Stimulated activated CD4-positive, alpha-beta T cell treated with anti-CD3 and anti-CD28 coated beads, TNF-alpha, amount 100 ng/mL, for 24 hours (primary cell): Measurements from ENCODE around the gene CHCHD2.
"Not testable (repeated sequence)": the region's sequence is repeated elsewhere in the genome, so short reads cannot be mapped to it uniquely, and the experiment has no call there.

ENCODE experiments used
- DNase-seq, 3 experiments: peaks; one replicate each; pipeline ENCODE4 v3.0.0-alpha.2; 2020; ENCODE audit warnings: low read depth in 3 of 3

CHCHD2 gene, protein sequence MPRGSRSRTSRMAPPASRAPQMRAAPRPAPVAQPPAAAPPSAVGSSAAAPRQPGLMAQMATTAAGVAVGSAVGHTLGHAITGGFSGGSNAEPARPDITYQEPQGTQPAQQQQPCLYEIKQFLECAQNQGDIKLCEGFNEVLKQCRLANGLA

DNA sequence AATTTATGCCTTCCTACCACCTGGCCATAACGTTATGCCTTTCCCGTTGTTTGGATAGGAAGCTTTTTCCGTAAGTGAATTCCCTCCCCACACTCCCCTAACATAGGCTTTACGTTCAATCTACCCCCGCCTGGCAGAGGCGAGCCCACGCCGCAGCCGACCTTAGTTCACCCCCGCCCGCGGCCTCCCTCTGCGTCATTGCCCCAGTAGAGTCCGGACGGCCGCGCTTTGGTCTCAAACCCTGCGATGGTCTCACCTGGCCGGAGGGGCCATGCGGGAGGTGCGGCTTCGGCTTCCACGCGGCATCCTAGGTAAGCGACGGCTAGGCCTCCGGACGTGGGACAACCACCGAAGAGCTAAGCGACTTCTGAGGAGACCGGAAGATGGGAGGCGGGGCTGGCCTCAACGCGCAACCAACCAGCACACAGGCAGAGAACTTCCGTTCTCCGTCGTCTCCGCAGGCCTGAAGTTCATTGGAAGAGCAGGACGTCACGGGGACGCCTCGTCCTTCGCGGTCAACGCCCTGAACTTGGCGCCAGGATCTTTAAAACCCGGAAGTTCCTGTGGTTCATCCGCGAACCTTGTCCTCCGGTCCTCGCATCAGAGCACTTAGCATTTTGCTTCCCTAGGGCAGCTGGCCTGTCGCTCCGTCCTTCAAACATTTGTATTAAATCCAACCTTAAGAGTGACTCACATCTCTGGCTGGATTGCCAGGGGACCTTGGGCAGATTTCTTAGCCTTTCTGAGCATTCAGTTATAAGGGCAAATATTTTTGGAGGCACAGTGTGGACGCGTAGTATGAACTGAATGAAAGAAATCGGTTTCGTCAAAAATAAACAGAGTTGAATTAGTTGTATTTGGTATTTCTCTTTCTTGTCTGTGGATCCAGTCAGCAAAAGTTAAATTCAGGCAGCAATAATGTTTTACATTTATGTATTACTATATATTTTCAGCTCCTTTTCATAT lies at the start of gene CHCHD2:
TSS of gene CHCHD2 (minus strand) at position 369 of the 966 bp plus-strand sequence. CDS start at position 306, 63 bp downstream.
- peak; percentile 86 to 91 (median 88) for DNase-seq

- not testable (repeated sequence) for DNase-seq
These were observed 24.8 kb upstream of the CHCHD2 start for GRCh38 chr7:56131062-56131461.

DNA sequence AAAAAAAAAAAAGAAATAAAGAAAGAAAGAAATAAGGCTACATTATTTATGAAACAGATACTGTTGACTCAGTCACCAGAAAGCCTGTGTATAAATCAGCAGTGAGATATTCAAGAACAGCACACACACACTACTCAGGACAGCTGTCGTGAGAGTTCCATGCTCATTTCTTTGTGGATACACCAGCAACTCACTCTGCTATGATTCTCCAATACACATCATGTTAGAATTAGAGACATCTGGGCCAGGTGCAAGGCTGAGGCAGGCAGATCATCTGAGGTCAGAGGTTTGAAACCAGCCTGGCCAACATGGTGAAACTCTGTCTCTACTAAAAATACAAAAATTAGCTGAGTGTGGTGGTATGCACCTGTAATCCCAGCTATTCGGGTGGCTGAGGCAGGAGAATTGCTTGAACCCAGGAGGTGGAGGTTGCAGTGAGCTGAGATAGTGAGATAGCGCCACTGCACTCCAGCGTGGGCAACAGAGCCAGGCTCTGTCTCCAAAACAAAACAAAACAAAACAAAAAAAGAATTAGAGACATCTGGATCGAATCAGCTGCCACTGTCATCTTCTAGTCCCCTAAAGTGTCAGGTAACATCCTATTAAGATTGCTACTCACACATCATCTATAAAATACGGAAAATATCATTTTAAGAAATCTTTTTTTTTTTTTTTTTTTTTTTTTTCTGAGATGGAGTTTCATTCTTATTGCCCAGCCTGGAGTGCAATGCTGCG lies 21.1 kb upstream of the CHCHD2 start:
- no peak for DNase-seq

- no peak for DNase-seq
These were observed 19.6 kb upstream of the CHCHD2 start for GRCh38 chr7:56125831-56126230.

DNA sequence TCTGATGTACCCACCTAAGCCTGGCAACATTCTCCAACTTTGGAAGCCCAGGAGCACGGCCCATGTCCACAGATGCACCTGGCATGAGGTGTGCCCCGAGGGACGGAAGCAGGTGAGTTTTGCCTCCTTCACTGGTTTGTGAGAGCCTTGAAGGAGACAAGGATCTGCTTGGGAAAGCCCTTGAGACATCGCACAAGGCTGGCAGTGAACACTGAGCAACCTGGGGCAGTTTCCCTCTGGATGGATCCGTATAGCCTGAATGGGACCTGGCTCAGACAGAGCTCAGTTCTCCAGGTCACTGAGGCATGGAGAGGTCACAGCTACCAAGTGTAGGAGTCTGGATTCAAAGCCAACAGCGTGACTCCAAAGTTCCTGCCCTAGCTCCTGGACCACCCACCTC lies 18.7 kb upstream of the CHCHD2 start:
- DNase-seq = no peak

DNA sequence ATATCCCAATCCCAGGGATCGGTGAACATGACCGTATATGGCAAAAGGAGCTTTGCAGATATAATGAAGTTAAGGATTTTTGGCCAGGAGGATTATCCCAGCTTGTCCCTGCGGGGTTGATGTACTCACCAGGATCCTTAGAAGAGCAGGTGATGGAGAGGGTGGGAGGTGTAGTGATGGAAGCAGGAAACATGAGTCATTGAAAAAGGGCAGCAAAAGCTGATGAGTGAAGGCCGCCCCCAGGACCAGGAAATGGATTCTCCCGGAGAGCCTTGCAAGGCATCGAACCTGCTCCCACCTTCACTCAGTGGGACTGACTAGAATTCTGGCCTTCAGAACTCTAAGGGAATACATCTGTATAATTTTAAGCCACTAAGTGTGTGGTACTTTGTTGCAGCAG lies 15.2 kb upstream of the CHCHD2 start:
- no peak for DNase-seq

DNA sequence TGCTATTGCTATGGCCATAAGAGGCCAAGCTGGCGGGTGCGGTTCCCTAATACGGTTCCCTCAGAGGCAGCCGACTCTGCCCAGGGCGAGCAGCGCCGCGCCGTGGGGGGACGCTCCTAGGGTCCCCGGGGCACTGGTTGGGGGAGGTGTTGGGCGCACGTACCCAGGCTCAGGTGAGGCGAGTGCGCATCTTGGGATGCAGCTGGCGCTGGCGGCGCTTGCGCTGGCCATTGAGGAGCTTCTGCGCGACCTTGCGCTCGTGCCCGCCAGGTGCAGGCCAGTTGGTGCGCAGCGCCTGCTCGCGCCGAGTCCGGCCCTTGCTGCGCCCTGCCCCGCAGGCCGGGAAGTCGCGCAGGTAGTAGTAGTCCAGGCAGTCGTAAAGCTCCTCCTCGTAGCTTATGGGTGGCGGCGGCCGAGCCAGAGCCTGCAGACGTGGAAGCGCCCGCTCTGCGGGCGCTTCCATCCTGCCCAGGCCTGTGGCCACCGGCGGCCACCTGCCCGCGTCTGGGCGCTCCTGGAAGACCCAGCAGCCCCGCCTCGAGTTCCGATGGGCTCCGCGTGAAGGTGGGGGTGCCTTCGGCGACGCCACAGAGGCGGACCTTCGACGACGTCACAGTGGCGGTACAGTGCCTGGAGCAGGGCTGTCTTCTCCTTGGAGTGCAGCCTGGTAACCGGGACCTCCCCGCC lies 9.7 kb upstream of the CHCHD2 start, which contains the start of gene NUPR2:
TSS of gene NUPR2 (minus strand) at position 566 of the 687 bp plus-strand sequence. CDS start at position 463, 103 bp downstream.
- DNase-seq = no peak

DNA sequence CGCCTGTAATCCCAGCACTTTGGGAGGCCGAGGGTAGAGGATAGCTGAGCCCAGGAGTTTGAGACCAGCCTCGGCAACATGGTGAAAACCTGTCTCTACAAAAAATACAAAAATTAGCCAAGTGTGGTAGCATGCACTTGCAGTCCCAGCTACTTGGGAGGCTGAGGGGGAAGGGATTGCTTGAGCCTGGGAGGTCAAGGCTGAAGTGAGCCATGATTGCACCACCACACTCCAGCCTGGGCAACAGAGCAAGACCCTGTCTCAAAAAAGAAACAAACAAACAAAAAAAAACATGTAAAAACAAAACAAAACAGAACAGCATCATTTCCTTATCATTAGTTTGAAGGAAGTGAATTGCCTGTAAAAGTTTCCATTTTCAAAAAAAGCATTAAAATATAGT lies 6.0 kb upstream of the CHCHD2 start:
- not testable (repeated sequence) for DNase-seq

GRCh38 chr7:56110611-56111010 lies 4.3 kb upstream of the CHCHD2 start:
- no peak for DNase-seq

DNA sequence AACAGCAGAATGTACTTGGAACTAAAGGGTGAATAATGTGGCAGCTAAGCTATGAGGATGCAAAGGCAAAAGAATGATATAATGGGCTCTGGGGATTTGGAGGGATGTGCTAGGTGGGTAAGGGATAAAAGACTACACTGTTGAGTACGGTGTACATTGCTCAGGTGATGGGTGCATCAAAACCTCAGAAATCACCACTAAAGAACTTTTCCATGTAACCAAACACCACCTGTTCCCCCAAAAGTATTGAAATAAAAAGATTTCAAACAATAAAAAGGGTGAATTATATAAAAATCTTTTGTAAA lies 1.6 kb upstream of the CHCHD2 start:
- DNase-seq = no peak

- no peak for DNase-seq
These were observed 768 bp downstream of the CHCHD2 start for GRCh38 chr7:56105508-56105907.

GRCh38 chr7:56104138-56104537 lies 2.1 kb downstream of the CHCHD2 start:
- DNase-seq = not testable (repeated sequence)

- no peak for DNase-seq
These were observed 6.6 kb downstream of the CHCHD2 start for GRCh38 chr7:56099653-56100052.

DNA sequence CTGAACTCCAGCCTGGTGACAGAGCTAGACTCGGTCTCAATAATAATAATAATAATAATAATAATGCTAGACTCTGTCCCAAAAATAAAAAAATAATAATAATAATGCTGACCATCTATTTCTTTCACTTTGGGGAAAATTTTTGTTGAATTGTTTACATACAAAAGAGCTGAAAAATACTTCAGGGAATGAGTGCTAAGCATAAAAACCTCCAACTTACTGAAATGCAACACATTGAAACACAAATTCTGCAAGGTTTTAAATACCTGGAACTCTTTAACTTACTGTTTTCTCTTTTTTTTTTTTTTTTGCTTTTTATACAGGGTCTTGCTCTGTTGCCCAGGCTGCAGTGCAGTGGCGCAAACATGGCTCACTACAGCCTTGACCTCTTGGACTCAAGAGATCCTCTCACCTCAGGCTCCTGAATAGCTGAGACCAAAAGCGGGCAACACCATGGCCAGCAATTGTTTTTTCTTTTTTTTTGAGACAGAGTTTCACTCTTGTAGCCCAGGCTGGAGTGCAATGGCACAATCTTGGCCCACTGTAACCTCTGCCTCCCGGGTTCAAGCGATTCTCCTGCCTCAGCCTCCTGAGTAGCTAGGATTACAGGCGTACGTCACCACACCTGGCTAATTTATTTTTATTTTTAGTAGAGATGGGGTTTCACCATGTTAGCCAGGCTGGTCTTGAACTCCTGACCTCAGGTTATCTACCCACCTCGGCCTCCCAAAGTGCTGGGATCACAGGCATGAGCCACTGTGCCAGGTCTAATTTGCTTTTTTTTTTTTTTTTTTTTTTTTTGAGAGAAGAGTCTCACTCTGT lies 7.9 kb downstream of the CHCHD2 start:
- DNase-seq = not testable (repeated sequence)

GRCh38 chr7:56097700-56098099 lies 8.6 kb downstream of the CHCHD2 start:
- DNase-seq = no peak

- DNase-seq = no peak
These were observed 13.3 kb downstream of the CHCHD2 start, which contains the start of gene PHKG1 for GRCh38 chr7:56092789-56093531. Gene PHKG1 (minus strand): TSS chr7:56092952. CDS start chr7:56088941, 4,011 bp downstream.

DNA sequence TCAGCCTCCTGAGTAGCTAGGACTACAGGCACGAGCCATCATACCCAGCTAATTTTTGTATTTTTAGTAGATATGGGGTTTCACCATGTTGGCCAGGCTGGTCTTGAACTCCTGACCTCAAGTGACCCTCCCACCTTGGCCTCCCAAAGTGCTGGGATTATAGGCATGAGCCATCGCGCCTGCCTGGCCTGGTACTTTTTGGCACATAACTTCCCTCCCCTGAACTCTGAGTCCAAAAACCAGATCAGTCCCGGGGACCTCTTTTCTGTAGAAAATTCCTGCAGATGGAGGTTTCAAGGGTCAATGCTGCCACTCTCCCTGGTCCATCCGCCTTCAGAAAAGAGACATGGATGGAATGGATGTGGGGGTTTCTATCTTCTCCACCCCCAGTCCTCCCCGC lies 13.9 kb downstream of the CHCHD2 start:
- not testable (repeated sequence) for DNase-seq

GRCh38 chr7:56091591-56091990 lies 14.7 kb downstream of the CHCHD2 start:
- DNase-seq = no peak

- no peak for DNase-seq
These were observed 18.8 kb downstream of the CHCHD2 start for GRCh38 chr7:56087445-56087844.

DNA sequence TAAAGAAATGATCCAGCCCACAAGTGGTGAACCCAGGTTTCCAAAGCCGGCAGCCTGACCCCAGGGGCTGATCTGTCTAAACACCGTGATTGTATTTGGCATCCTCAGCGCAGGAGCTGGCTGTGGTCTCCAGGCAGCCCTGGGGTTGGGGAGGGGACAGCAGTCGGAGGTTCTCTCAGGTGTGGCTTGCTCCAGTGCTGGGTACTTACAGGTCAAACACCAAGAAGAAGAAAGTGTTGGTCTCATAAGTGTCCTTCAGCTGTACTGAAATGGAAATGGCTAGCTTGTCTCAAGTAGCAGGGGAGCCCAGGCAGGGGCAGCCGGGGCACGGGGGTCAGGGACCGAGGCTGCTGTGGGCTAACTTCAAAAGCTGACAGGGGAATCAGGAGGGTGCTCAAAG lies 19.5 kb downstream of the CHCHD2 start:
- no peak for DNase-seq
